ENCODE measurements around the gene C5orf47. TPM values are rescaled to one million over a fixed set of nuclear protein-coding genes. Genes with fewer than 3 reads are reported as not detected.

The C5orf47 gene
- total and polyA plus RNA-seq, 4 donors, result not detected

DNA sequence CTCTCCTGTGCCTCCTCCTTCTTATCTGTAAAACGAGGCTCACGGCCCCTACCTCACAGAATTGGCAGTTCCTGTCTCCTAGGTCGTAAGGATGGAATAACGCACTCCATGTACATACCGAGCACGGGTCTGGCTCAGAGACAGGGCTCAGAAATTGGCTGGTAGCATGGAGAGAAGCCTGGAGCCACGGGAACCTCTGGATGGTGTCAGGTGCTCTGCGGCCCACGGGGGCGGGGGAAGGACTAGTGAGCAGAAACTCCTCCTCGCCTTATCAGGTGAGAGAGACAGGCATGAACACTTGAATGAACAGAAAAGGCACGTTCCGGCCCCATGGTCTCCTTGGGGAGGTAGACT lies 15.4 kb upstream of the C5orf47 start:
- DNase-seq, result no peak
- H3K27ac ChIP-seq (ENCODE audit: low read depth in 1 of 2, low read length in 2 of 2), result no peak overlapping the region
- 11% methylated on average over 13 of the region's 13 CpGs for WGBS, 2 donors
- no peaks in the 10 kb centered on the region for H3K36me3 ChIP-seq (ENCODE audit: control insufficient read depth in 1 of 2, insufficient read depth in 2 of 2, low read length in 1 of 2)
- H3K4me1 ChIP-seq (ENCODE audit: control insufficient read depth in 1 of 2, insufficient read depth in 2 of 2, low read length in 2 of 2), result peaks cover 0 to 1% of the 10 kb centered on the region in 2 donors
- no peaks in the 10 kb centered on the region for H3K9me3 ChIP-seq (ENCODE audit: control insufficient read depth, low read length)
- ATAC-seq (ENCODE audit: low FRiP score), result peak; percentile 13
- peak overlapping the region in 1 of 2 donors; percentile 27 for H3K4me3 ChIP-seq (ENCODE audit: low read length in 2 of 2)
- no peaks in the 10 kb centered on the region for H3K27me3 ChIP-seq (ENCODE audit: control insufficient read depth in 1 of 2, insufficient read depth in 2 of 2, low read length in 1 of 2)
- intact Hi-C loops (cut with DNase I), result loop anchor here (1.0 to 5.0 kb wide), 4 partner anchors 83 to 354 kb away; partner anchors contain the start of gene CPEB4 (in 1 of the 2)

DNA sequence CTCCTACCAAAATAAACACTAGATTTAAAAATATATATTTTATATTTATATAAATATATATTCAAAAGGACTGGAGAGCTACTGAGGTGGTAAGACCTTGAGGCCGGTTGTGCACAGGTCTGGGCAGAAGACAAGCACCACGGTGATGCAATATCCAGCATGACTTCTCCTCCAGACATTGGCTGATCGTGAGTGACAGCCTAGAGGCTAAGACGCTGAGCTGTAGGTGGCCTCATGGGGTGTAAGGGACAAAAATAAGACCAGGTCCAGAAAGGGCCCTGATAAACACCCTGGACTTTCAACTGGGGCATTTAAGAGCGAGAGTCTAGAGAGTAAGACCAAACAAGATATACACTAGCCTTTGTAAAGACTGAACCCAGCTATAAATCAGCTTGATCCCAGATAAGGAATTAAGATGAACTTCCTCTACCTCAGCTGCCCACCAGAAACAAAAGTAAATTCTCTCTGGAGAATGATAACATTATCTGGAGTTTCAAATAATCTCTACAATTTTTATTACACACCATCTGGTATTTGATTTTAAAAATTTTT lies 14.2 kb upstream of the C5orf47 start:
- ATAC-seq (ENCODE audit: low FRiP score) (no peak), DNase-seq (no peak)
- Histone ChIP-seq H3K27me3 (ENCODE audit: control insufficient read depth in 1 of 2, insufficient read depth in 2 of 2, low read length in 1 of 2) (no peaks in the 10 kb centered on the region), H3K4me3 (ENCODE audit: low read length in 2 of 2) (no peak overlapping the region), H3K9me3 (ENCODE audit: control insufficient read depth, low read length) (no peaks in the 10 kb centered on the region), H3K36me3 (ENCODE audit: control insufficient read depth in 1 of 2, insufficient read depth in 2 of 2, low read length in 1 of 2) (no peaks in the 10 kb centered on the region), H3K27ac (ENCODE audit: low read depth in 1 of 2, low read length in 2 of 2) (no peak overlapping the region), H3K4me1 (ENCODE audit: control insufficient read depth in 1 of 2, insufficient read depth in 2 of 2, low read length in 2 of 2) (peaks cover 0 to 1% of the 10 kb centered on the region in 2 donors)
- intact Hi-C loops (cut with DNase I), result loop anchor here (5.0 kb wide), 3 partner anchors 87 to 338 kb away; partner anchors contain the start of gene CPEB4 (in 1 of the 2)
- WGBS, 2 donors, result 76 to 79% methylated on average over 5 of the region's 5 CpGs

DNA sequence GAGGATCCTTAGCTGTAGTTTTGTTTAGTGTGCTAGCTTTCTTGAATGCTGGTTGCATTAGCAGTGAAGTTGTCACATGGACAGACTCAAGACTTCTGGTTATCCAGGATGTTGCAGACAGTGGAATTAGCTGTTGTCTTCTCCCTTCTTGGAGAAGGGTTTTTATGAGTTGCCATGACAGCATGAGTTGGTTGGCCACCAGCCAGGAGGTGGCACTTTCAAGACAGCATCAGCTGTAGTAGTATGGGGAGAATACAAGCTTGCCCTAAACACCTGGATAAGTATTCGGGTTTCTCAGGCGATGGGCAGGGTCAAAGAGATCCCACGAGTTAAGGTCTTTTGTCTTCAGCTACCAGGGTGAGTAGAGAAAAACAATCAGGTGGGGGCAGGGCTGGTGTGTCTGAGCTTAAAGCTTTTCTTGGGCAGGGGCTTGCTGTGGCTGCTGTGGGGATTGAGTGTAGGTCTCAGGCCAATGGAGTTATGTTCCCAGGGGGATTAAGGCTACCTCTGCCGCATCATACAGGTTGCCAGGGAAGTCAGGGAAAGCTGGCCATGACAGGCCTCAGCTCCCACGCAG lies 7.7 kb upstream of the C5orf47 start:
- DNase-seq (no peak), ATAC-seq (ENCODE audit: low FRiP score) (no peak)
- H3K4me1 ChIP-seq (ENCODE audit: control insufficient read depth in 1 of 2, insufficient read depth in 2 of 2, low read length in 2 of 2), result no peaks in the 10 kb centered on the region
- H3K4me3 ChIP-seq (ENCODE audit: low read length in 2 of 2), result no peak overlapping the region
- H3K36me3 ChIP-seq (ENCODE audit: control insufficient read depth in 1 of 2, insufficient read depth in 2 of 2, low read length in 1 of 2), result no peaks in the 10 kb centered on the region
- no peak overlapping the region for H3K27ac ChIP-seq (ENCODE audit: low read depth in 1 of 2, low read length in 2 of 2)
- intact Hi-C loops (cut with DNase I), result no loop called here
- no peaks in the 10 kb centered on the region for H3K9me3 ChIP-seq (ENCODE audit: control insufficient read depth, low read length)
- 67 to 68% methylated on average over 5 of the region's 5 CpGs for WGBS, 2 donors
- no peaks in the 10 kb centered on the region for H3K27me3 ChIP-seq (ENCODE audit: control insufficient read depth in 1 of 2, insufficient read depth in 2 of 2, low read length in 1 of 2)

DNA sequence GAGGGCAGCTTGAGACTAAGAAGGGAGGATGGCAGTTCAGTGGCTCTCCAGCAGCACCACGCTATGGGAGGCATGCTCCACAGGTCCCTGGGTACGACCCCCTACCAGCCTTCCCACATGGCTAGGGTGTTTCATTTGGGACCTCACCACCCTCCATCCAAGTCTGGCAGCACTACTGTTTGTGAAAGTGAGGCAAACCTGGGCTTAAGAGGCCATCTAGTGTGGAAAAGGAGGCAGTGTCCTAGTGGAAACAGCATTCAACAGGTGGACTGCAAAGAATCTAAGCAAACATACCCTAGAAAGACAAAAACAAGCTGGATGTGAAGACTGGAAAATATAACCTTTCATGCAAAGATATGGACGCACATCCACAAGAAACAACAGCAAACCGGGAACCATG lies 4.8 kb upstream of the C5orf47 start:
- 51 to 62% methylated on average over 4 of the region's 4 CpGs for WGBS, 2 donors
- DNase-seq (no peak), ATAC-seq (ENCODE audit: low FRiP score) (no peak)
- H3K9me3 ChIP-seq (ENCODE audit: control insufficient read depth, low read length), result no peaks in the 10 kb centered on the region
- no peak overlapping the region for H3K27ac ChIP-seq (ENCODE audit: low read depth in 1 of 2, low read length in 2 of 2)
- no peaks in the 10 kb centered on the region for H3K4me1 ChIP-seq (ENCODE audit: control insufficient read depth in 1 of 2, insufficient read depth in 2 of 2, low read length in 2 of 2)
- no peaks in the 10 kb centered on the region for H3K27me3 ChIP-seq (ENCODE audit: control insufficient read depth in 1 of 2, insufficient read depth in 2 of 2, low read length in 1 of 2)
- H3K36me3 ChIP-seq (ENCODE audit: control insufficient read depth in 1 of 2, insufficient read depth in 2 of 2, low read length in 1 of 2), result no peaks in the 10 kb centered on the region
- H3K4me3 ChIP-seq (ENCODE audit: low read length in 2 of 2), result no peak overlapping the region
- intact Hi-C loops (cut with DNase I), result no loop called here

DNA sequence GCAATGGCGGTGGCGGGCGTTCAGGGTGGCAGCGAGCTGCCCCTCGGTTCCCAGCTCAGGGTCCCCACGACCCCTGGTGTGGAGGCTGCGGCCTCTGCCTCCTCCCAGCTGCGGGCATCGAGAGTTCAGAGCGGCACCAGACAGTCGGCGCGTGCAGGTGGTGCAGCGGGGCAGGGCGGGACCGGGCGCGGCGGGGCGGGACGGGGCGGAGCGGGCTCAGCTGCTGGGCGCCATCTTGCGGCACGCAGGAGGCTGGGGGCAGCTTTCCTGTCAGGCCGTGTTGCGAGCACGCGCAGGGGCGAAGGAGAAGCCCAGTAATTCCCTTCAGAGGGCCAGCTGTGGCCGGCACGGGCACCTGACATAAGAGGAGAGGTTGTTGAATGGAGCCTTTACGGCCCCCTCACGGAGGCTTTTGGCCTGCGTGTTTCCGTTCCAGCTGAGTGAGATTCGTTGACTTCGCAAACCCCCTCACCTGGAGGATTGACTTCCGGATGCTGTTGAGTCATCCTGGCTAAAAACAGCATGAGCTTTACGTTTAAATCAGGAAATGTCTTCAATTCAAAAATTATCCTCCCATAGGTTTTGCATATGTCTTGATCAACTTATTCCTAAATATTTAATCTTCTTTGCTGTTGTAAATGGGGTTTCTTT lies 587 bp downstream of the C5orf47 start:
- no peak for DNase-seq
- H3K9me3 ChIP-seq (ENCODE audit: control insufficient read depth, low read length), result no peaks in the 10 kb centered on the region
- intact Hi-C loops (cut with DNase I), result no loop called here
- no peak overlapping the region for H3K4me3 ChIP-seq (ENCODE audit: low read length in 2 of 2)
- H3K36me3 ChIP-seq (ENCODE audit: control insufficient read depth in 1 of 2, insufficient read depth in 2 of 2, low read length in 1 of 2), result no peaks in the 10 kb centered on the region
- H3K27me3 ChIP-seq (ENCODE audit: control insufficient read depth in 1 of 2, insufficient read depth in 2 of 2, low read length in 1 of 2), result no peaks in the 10 kb centered on the region
- 92 to 95% methylated on average over 41 of the region's 41 CpGs for WGBS, 2 donors
- H3K4me1 ChIP-seq (ENCODE audit: control insufficient read depth in 1 of 2, insufficient read depth in 2 of 2, low read length in 2 of 2), result no peaks in the 10 kb centered on the region
- H3K27ac ChIP-seq (ENCODE audit: low read depth in 1 of 2, low read length in 2 of 2), result no peak overlapping the region
- ATAC-seq (ENCODE audit: low FRiP score), result no peak

DNA sequence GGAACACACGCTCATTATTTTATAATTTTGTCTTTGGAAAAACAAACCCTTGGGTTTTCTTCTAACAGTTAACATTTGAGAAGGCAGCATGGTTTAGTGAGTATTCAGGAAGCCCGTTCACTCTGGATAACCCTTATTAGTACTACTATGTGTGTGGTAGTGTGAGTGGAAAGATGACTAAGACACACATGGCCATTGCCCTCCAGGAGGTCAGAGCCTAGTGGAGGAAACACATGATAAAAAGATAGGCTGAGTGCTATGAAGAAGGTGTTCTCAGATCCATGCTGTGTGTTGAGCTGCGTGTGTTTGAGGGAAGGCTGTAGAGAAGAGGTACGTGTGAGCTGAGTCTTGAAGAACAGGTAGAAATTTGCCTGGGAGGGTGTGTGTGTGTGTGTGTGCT lies 8.4 kb downstream of the C5orf47 start:
- Histone ChIP-seq H3K27me3 (ENCODE audit: control insufficient read depth in 1 of 2, insufficient read depth in 2 of 2, low read length in 1 of 2) (no peaks in the 10 kb centered on the region), H3K4me3 (ENCODE audit: low read length in 2 of 2) (no peak overlapping the region), H3K36me3 (ENCODE audit: control insufficient read depth in 1 of 2, insufficient read depth in 2 of 2, low read length in 1 of 2) (no peaks in the 10 kb centered on the region), H3K27ac (ENCODE audit: low read depth in 1 of 2, low read length in 2 of 2) (no peak overlapping the region), H3K9me3 (ENCODE audit: control insufficient read depth, low read length) (peaks cover 2% of the 10 kb centered on the region), H3K4me1 (ENCODE audit: control insufficient read depth in 1 of 2, insufficient read depth in 2 of 2, low read length in 2 of 2) (no peaks in the 10 kb centered on the region)
- DNase-seq (no peak), ATAC-seq (ENCODE audit: low FRiP score) (no peak)
- intact Hi-C loops (cut with DNase I), result no loop called here
- 78 to 79% methylated on average over 4 of the region's 4 CpGs for WGBS, 2 donors

- WGBS, 2 donors, result 71 to 78% methylated on average over 4 of the region's 4 CpGs
- peaks cover 2% of the 10 kb centered on the region for H3K9me3 ChIP-seq (ENCODE audit: control insufficient read depth, low read length)
- H3K27ac ChIP-seq (ENCODE audit: low read depth in 1 of 2, low read length in 2 of 2), result no peak overlapping the region
- no peaks in the 10 kb centered on the region for H3K27me3 ChIP-seq (ENCODE audit: control insufficient read depth in 1 of 2, insufficient read depth in 2 of 2, low read length in 1 of 2)
- no peaks in the 10 kb centered on the region for H3K4me1 ChIP-seq (ENCODE audit: control insufficient read depth in 1 of 2, insufficient read depth in 2 of 2, low read length in 2 of 2)
- H3K36me3 ChIP-seq (ENCODE audit: control insufficient read depth in 1 of 2, insufficient read depth in 2 of 2, low read length in 1 of 2), result no peaks in the 10 kb centered on the region
- H3K4me3 ChIP-seq (ENCODE audit: low read length in 2 of 2), result no peak overlapping the region
- no peak for ATAC-seq (ENCODE audit: low FRiP score)
- intact Hi-C loops (cut with DNase I), result no loop called here
- no peak for DNase-seq
These were observed 9.6 kb downstream of the C5orf47 start for GRCh38 chr5:173998531-173998930.

GRCh38 chr5:174000076-174000475 lies 11.1 kb downstream of the C5orf47 start:
- Histone ChIP-seq H3K9me3 (ENCODE audit: control insufficient read depth, low read length) (peaks cover 2% of the 10 kb centered on the region), H3K4me3 (ENCODE audit: low read length in 2 of 2) (no peak overlapping the region), H3K4me1 (ENCODE audit: control insufficient read depth in 1 of 2, insufficient read depth in 2 of 2, low read length in 2 of 2) (no peaks in the 10 kb centered on the region), H3K27me3 (ENCODE audit: control insufficient read depth in 1 of 2, insufficient read depth in 2 of 2, low read length in 1 of 2) (no peaks in the 10 kb centered on the region), H3K27ac (ENCODE audit: low read depth in 1 of 2, low read length in 2 of 2) (no peak overlapping the region), H3K36me3 (ENCODE audit: control insufficient read depth in 1 of 2, insufficient read depth in 2 of 2, low read length in 1 of 2) (no peaks in the 10 kb centered on the region)
- DNase-seq (no peak), ATAC-seq (ENCODE audit: low FRiP score) (no peak)
- 86 to 88% methylated on average over 4 of the region's 4 CpGs for WGBS, 2 donors
- intact Hi-C loops (cut with DNase I), result no loop called here

- ATAC-seq (ENCODE audit: low FRiP score) (no peak), DNase-seq (no peak)
- no peak overlapping the region for H3K27ac ChIP-seq (ENCODE audit: low read depth in 1 of 2, low read length in 2 of 2)
- intact Hi-C loops (cut with DNase I), result no loop called here
- H3K4me1 ChIP-seq (ENCODE audit: control insufficient read depth in 1 of 2, insufficient read depth in 2 of 2, low read length in 2 of 2), result no peaks in the 10 kb centered on the region
- no peak overlapping the region for H3K4me3 ChIP-seq (ENCODE audit: low read length in 2 of 2)
- H3K9me3 ChIP-seq (ENCODE audit: control insufficient read depth, low read length), result no peaks in the 10 kb centered on the region
- no peaks in the 10 kb centered on the region for H3K36me3 ChIP-seq (ENCODE audit: control insufficient read depth in 1 of 2, insufficient read depth in 2 of 2, low read length in 1 of 2)
- no peaks in the 10 kb centered on the region for H3K27me3 ChIP-seq (ENCODE audit: control insufficient read depth in 1 of 2, insufficient read depth in 2 of 2, low read length in 1 of 2)
These were observed 14.8 kb downstream of the C5orf47 start for GRCh38 chr5:174003795-174004194.

Measured in aorta (tissue), 5 donors.